Measurements from ENCODE around the gene RAB6D. TPM values are rescaled to one million over a fixed set of nuclear protein-coding genes. Genes with fewer than 3 reads are reported as not detected.

RAB6D gene
- total RNA-seq, 1 donor from 2014 or later = not detected

Other genes starting within 250 kb of the RAB6D start
- not detected for gene POTEE, start 154.6 kb downstream of the RAB6D start, total RNA-seq
- 113 TPM for gene TUBA3D, start 112.0 kb upstream of the RAB6D start, total RNA-seq
- 337 TPM for gene MZT2A, start 128.2 kb upstream of the RAB6D start, total RNA-seq
- gene CCDC74A, start 163.7 kb upstream of the RAB6D start, total RNA-seq = 0.35 TPM

Data from Right ventricle myocardium superior (tissue), 1 donor.